WI38 (cell line): ENCODE data around the gene CNNM4.
A peak's percentile ranks its signal among the peaks of the same experiment; 100 is the strongest.

Source experiments
- H3K4me3 ChIP-seq: 2 replicates; pipeline ENCODE4 v1.5.1; 2011; ENCODE audit warnings: low read depth, mild to moderate bottlenecking, control low read depth, low read length
- TF ChIP-seq, protein P1 (sequence below): IDR thresholded peaks from 2 replicates; pipeline ENCODE4 v1.5.1; 2012; ENCODE audit warnings: low read depth, mild to moderate bottlenecking, control low read depth, low read length

The CNNM4 gene

GRCh38 chr2:96759548-96759947 is 1.2 kb upstream of the CNNM4 start:
- TF ChIP-seq, protein P1, sequence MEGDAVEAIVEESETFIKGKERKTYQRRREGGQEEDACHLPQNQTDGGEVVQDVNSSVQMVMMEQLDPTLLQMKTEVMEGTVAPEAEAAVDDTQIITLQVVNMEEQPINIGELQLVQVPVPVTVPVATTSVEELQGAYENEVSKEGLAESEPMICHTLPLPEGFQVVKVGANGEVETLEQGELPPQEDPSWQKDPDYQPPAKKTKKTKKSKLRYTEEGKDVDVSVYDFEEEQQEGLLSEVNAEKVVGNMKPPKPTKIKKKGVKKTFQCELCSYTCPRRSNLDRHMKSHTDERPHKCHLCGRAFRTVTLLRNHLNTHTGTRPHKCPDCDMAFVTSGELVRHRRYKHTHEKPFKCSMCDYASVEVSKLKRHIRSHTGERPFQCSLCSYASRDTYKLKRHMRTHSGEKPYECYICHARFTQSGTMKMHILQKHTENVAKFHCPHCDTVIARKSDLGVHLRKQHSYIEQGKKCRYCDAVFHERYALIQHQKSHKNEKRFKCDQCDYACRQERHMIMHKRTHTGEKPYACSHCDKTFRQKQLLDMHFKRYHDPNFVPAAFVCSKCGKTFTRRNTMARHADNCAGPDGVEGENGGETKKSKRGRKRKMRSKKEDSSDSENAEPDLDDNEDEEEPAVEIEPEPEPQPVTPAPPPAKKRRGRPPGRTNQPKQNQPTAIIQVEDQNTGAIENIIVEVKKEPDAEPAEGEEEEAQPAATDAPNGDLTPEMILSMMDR = no peak
- no peak overlapping the region for H3K4me3 ChIP-seq

- H3K4me3 ChIP-seq = peak overlapping the region; percentile 60
- TF ChIP-seq, protein P1 = peak; percentile 30; the same call in 1 of the 2 replicates
These were observed 507 bp downstream of the CNNM4 start for GRCh38 chr2:96760986-96761832.

GRCh38 chr2:96762529-96763311 is 2.0 kb downstream of the CNNM4 start:
- H3K4me3 ChIP-seq = peak overlapping the region; percentile 34
- TF ChIP-seq, protein P1 = no peak

- H3K4me3 ChIP-seq = peak overlapping the region; percentile 34
- TF ChIP-seq, protein P1 = peak; percentile 36; the same call in 1 of the 2 replicates
These were observed 3.0 kb downstream of the CNNM4 start for GRCh38 chr2:96763511-96764252.

- TF ChIP-seq, protein P1 = no peak
- no peak overlapping the region for H3K4me3 ChIP-seq
These were observed 3.5 kb downstream of the CNNM4 start for GRCh38 chr2:96764253-96764637.

DNA sequence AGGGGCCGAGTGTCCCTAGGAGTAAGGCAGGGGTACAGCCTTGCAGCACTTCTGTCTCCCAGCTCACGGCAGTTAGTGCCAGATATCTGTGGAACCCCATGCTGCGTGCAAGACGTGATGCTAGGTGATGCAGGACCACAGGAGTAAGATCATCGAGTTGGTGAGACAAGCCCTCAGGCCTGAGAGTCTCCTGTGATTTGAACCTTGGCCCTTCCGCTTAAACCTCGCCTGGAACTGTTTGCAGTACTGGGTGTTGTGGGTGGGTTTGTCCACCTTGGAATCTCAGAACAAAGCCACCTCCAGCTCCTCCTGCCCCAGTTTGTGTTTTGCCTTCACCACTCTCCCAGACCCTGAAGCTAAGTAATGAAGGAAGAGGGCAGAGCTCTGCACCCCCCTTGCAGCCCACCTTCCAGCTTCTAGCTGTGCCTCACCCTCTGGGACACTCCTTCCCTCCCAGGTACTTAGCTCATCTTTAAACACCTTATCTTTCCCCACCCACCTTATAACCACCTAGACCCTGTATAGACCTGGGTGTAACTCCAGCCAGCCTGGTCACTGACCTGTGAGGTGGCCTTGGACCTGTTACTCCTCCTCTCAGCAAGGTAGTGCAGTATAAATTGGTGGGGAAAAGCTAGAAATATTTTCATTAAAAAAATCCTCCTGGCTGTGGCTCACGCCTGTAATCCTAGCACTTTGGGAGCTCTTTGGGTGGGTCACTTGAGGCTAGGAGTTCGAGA is 6.6 kb downstream of the CNNM4 start:
- TF ChIP-seq, protein P1 = no peak
- H3K4me3 ChIP-seq = no peak overlapping the region
